ENCODE measurements around the gene CRMP1.

CRMP1 gene

GRCh38 chr4:5927747-5928146, 34.9 kb upstream of the CRMP1 start:
- no peaks in the 10 kb centered on the region for H3K9me3 ChIP-seq (ENCODE audit: low read length)
- H3K9ac ChIP-seq (ENCODE audit: low read length), result no peak overlapping the region
- H3K27me3 ChIP-seq (ENCODE audit: control insufficient read depth in 1 of 2, insufficient read depth in 2 of 2, low read length in 2 of 2), result peaks cover 0 to 20% of the 10 kb centered on the region in 2 donors
- H3K27ac ChIP-seq (ENCODE audit: low read depth, low read length), result no peak overlapping the region
- H3K4me1 ChIP-seq (ENCODE audit: insufficient read depth, low read length), result no peaks in the 10 kb centered on the region
- no peak overlapping the region for H3K4me3 ChIP-seq (ENCODE audit: low read depth in 1 of 2, low read length in 2 of 2)
- no peaks in the 10 kb centered on the region for H3K36me3 ChIP-seq (ENCODE audit: insufficient read depth, low read length)

GRCh38 chr4:5927116-5927515, 34.2 kb upstream of the CRMP1 start:
- Histone ChIP-seq H3K27ac (ENCODE audit: low read depth, low read length) (no peak overlapping the region), H3K4me3 (ENCODE audit: low read depth in 1 of 2, low read length in 2 of 2) (no peak overlapping the region), H3K9me3 (ENCODE audit: low read length) (no peaks in the 10 kb centered on the region), H3K36me3 (ENCODE audit: insufficient read depth, low read length) (no peaks in the 10 kb centered on the region), H3K9ac (ENCODE audit: low read length) (no peak overlapping the region), H3K4me1 (ENCODE audit: insufficient read depth, low read length) (no peaks in the 10 kb centered on the region), H3K27me3 (ENCODE audit: control insufficient read depth in 1 of 2, insufficient read depth in 2 of 2, low read length in 2 of 2) (peaks cover 0 to 15% of the 10 kb centered on the region in 2 donors)

GRCh38 chr4:5926598-5926997, 33.7 kb upstream of the CRMP1 start:
- Histone ChIP-seq H3K27me3 (ENCODE audit: control insufficient read depth in 1 of 2, insufficient read depth in 2 of 2, low read length in 2 of 2) (peaks cover 0 to 19% of the 10 kb centered on the region in 2 donors), H3K9ac (ENCODE audit: low read length) (no peak overlapping the region), H3K4me3 (ENCODE audit: low read depth in 1 of 2, low read length in 2 of 2) (no peak overlapping the region), H3K9me3 (ENCODE audit: low read length) (no peaks in the 10 kb centered on the region), H3K27ac (ENCODE audit: low read depth, low read length) (no peak overlapping the region), H3K36me3 (ENCODE audit: insufficient read depth, low read length) (no peaks in the 10 kb centered on the region), H3K4me1 (ENCODE audit: insufficient read depth, low read length) (no peaks in the 10 kb centered on the region)

- Histone ChIP-seq H3K4me1 (ENCODE audit: insufficient read depth, low read length) (no peaks in the 10 kb centered on the region), H3K36me3 (ENCODE audit: insufficient read depth, low read length) (no peaks in the 10 kb centered on the region), H3K27ac (ENCODE audit: low read depth, low read length) (no peak overlapping the region), H3K9ac (ENCODE audit: low read length) (no peak overlapping the region), H3K27me3 (ENCODE audit: control insufficient read depth in 1 of 2, insufficient read depth in 2 of 2, low read length in 2 of 2) (peaks cover 0 to 17% of the 10 kb centered on the region in 2 donors), H3K4me3 (ENCODE audit: low read depth in 1 of 2, low read length in 2 of 2) (no peak overlapping the region), H3K9me3 (ENCODE audit: low read length) (no peaks in the 10 kb centered on the region)
Observed at GRCh38 chr4:5925419-5926200, 32.7 kb upstream of the CRMP1 start.

GRCh38 chr4:5924461-5925125, 31.7 kb upstream of the CRMP1 start:
- H3K9me3 ChIP-seq (ENCODE audit: low read length), result no peaks in the 10 kb centered on the region
- no peak overlapping the region for H3K4me3 ChIP-seq (ENCODE audit: low read depth in 1 of 2, low read length in 2 of 2)
- H3K36me3 ChIP-seq (ENCODE audit: insufficient read depth, low read length), result no peaks in the 10 kb centered on the region
- no peak overlapping the region for H3K9ac ChIP-seq (ENCODE audit: low read length)
- no peak overlapping the region for H3K27ac ChIP-seq (ENCODE audit: low read depth, low read length)
- no peaks in the 10 kb centered on the region for H3K4me1 ChIP-seq (ENCODE audit: insufficient read depth, low read length)
- peaks cover 0 to 10% of the 10 kb centered on the region in 2 donors for H3K27me3 ChIP-seq (ENCODE audit: control insufficient read depth in 1 of 2, insufficient read depth in 2 of 2, low read length in 2 of 2)

- H3K27me3 ChIP-seq (ENCODE audit: control insufficient read depth in 1 of 2, insufficient read depth in 2 of 2, low read length in 2 of 2), result peaks cover 0 to 16% of the 10 kb centered on the region in 2 donors
- no peaks in the 10 kb centered on the region for H3K36me3 ChIP-seq (ENCODE audit: insufficient read depth, low read length)
- no peaks in the 10 kb centered on the region for H3K9me3 ChIP-seq (ENCODE audit: low read length)
- H3K4me3 ChIP-seq (ENCODE audit: low read depth in 1 of 2, low read length in 2 of 2), result no peak overlapping the region
- no peak overlapping the region for H3K27ac ChIP-seq (ENCODE audit: low read depth, low read length)
- no peak overlapping the region for H3K9ac ChIP-seq (ENCODE audit: low read length)
- no peaks in the 10 kb centered on the region for H3K4me1 ChIP-seq (ENCODE audit: insufficient read depth, low read length)
Observed at GRCh38 chr4:5923376-5923775, 30.5 kb upstream of the CRMP1 start.

- Histone ChIP-seq H3K27me3 (ENCODE audit: control insufficient read depth in 1 of 2, insufficient read depth in 2 of 2, low read length in 2 of 2) (peaks cover 0 to 16% of the 10 kb centered on the region in 2 donors), H3K9ac (ENCODE audit: low read length) (no peak overlapping the region), H3K4me3 (ENCODE audit: low read depth in 1 of 2, low read length in 2 of 2) (no peak overlapping the region), H3K4me1 (ENCODE audit: insufficient read depth, low read length) (no peaks in the 10 kb centered on the region), H3K36me3 (ENCODE audit: insufficient read depth, low read length) (no peaks in the 10 kb centered on the region), H3K9me3 (ENCODE audit: low read length) (no peaks in the 10 kb centered on the region), H3K27ac (ENCODE audit: low read depth, low read length) (no peak overlapping the region)
Observed at GRCh38 chr4:5922556-5922955, 29.7 kb upstream of the CRMP1 start.

- Histone ChIP-seq H3K9ac (ENCODE audit: low read length) (no peak overlapping the region), H3K27me3 (ENCODE audit: control insufficient read depth in 1 of 2, insufficient read depth in 2 of 2, low read length in 2 of 2) (peaks cover 0 to 16% of the 10 kb centered on the region in 2 donors), H3K4me3 (ENCODE audit: low read depth in 1 of 2, low read length in 2 of 2) (no peak overlapping the region), H3K36me3 (ENCODE audit: insufficient read depth, low read length) (no peaks in the 10 kb centered on the region), H3K4me1 (ENCODE audit: insufficient read depth, low read length) (no peaks in the 10 kb centered on the region), H3K27ac (ENCODE audit: low read depth, low read length) (no peak overlapping the region), H3K9me3 (ENCODE audit: low read length) (no peaks in the 10 kb centered on the region)
Observed at GRCh38 chr4:5921981-5922380, 29.1 kb upstream of the CRMP1 start.

GRCh38 chr4:5921101-5921980, 28.5 kb upstream of the CRMP1 start:
- Histone ChIP-seq H3K27me3 (ENCODE audit: control insufficient read depth in 1 of 2, insufficient read depth in 2 of 2, low read length in 2 of 2) (peaks cover 0 to 16% of the 10 kb centered on the region in 2 donors), H3K9ac (ENCODE audit: low read length) (no peak overlapping the region), H3K27ac (ENCODE audit: low read depth, low read length) (no peak overlapping the region), H3K9me3 (ENCODE audit: low read length) (no peaks in the 10 kb centered on the region), H3K36me3 (ENCODE audit: insufficient read depth, low read length) (no peaks in the 10 kb centered on the region), H3K4me1 (ENCODE audit: insufficient read depth, low read length) (no peaks in the 10 kb centered on the region), H3K4me3 (ENCODE audit: low read depth in 1 of 2, low read length in 2 of 2) (no peak overlapping the region)

GRCh38 chr4:5919571-5919970, 26.7 kb upstream of the CRMP1 start:
- Histone ChIP-seq H3K4me1 (ENCODE audit: insufficient read depth, low read length) (no peaks in the 10 kb centered on the region), H3K4me3 (ENCODE audit: low read depth in 1 of 2, low read length in 2 of 2) (no peak overlapping the region), H3K36me3 (ENCODE audit: insufficient read depth, low read length) (no peaks in the 10 kb centered on the region), H3K27ac (ENCODE audit: low read depth, low read length) (no peak overlapping the region), H3K27me3 (ENCODE audit: control insufficient read depth in 1 of 2, insufficient read depth in 2 of 2, low read length in 2 of 2) (peaks cover 0 to 16% of the 10 kb centered on the region in 2 donors), H3K9me3 (ENCODE audit: low read length) (no peaks in the 10 kb centered on the region), H3K9ac (ENCODE audit: low read length) (no peak overlapping the region)

GRCh38 chr4:5919044-5919443, 26.2 kb upstream of the CRMP1 start:
- Histone ChIP-seq H3K9me3 (ENCODE audit: low read length) (no peaks in the 10 kb centered on the region), H3K36me3 (ENCODE audit: insufficient read depth, low read length) (no peaks in the 10 kb centered on the region), H3K27me3 (ENCODE audit: control insufficient read depth in 1 of 2, insufficient read depth in 2 of 2, low read length in 2 of 2) (peaks cover 0 to 16% of the 10 kb centered on the region in 2 donors), H3K4me3 (ENCODE audit: low read depth in 1 of 2, low read length in 2 of 2) (no peak overlapping the region), H3K9ac (ENCODE audit: low read length) (no peak overlapping the region), H3K4me1 (ENCODE audit: insufficient read depth, low read length) (no peaks in the 10 kb centered on the region), H3K27ac (ENCODE audit: low read depth, low read length) (no peak overlapping the region)

Data from muscle layer of colon (tissue), 2 donors.